AG20443 (cell line): ENCODE results near the gene LINC00632.

Experiments used
- DNase-seq: peaks from one replicate; pipeline ENCODE4 v3.0.0; 2012; ENCODE audit warnings: low spot score, mixed read lengths

Gene LINC00632

GRCh38 chrX:140765043-140765784, 55.7 kb downstream of the LINC00632 start:
- peak; percentile 10 for DNase-seq

DNA sequence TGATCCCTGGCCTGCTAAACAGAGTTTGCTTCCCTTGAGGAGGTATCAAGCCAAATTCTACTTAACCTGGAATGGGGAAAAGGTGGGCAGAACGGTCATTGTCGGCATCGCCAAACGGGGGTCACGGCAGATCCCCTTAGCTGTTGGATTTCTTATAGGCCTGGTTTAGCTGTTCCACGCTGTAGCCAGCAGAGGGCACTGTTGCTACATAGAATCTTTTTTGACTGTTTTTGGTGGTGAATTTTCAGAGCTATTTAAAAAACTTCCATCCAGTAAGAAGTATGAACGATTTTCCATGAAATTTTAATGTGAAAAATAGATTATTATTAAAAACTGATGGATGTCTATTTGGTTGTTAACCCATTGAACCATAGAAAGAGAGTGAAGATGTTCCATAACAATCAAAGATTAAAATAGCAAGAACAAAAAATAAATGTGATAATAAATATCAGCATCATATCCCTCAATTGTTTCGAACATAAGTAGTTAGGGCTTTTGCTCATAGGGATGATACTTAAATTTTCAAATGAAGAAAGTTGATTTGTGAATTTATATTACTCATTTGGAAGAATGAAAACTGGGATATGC, 56.6 kb downstream of the LINC00632 start:
- peak; percentile 21 for DNase-seq

DNA sequence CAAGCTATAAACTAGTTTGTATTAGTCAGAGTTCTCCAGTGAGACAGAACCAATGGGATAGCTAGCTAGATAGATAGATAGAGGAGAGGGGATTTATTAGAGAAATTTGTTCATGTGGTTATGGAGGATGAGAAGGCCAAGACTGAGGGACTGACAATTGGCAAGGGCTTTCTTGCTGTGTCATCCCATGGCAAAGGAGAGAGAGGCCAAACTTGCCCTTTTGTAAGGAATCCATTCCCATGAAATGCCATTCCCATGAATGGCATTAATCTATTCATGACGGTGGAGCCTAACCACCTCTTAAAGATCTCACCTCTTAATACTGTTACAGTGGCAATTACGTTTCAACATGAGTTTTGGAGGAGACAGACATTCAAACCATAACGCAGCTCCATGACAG, 58.1 kb downstream of the LINC00632 start:
- no peak for DNase-seq

- DNase-seq, result no peak
Observed at GRCh38 chrX:140775211-140775610, 65.7 kb downstream of the LINC00632 start.

GRCh38 chrX:140776320-140776719, 66.8 kb downstream of the LINC00632 start:
- DNase-seq, result no peak

DNA sequence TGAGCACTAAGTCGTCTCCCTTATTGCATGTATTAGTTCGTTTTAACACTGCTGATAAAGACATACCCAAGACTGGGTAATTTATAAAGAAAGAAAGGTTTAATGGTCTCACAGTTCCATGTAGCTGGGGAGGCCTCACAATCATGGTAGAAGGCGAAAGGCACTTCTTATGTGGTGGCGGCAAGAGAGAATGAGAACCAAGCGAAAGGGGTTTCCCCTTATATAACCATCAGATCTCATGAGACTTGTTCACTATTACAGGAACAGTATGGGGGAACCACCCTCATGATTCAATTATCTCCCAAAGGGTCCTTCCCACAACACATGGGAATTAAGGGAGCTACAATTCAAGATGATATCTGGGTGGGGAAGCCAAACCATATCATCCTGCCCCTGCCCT, 85.1 kb downstream of the LINC00632 start:
- DNase-seq, result no peak

DNA sequence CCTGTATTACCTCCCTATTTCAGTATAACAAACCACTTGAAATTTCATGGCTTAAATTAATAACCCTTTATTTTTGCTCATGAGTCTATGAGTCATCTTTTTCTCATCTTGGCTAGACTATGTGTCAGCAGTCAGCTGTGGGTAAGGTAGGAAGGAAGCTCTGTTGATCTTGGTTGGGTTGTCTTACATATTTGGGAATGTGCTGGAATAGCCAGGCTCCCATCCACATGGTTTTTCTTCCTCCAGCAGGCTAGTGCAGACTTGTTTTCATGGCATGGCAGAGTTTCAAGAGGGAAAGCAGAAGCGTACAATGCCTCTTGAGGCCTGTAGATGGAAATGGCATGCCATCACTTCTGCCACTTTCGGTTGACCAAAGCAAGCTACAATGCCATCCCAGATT, 89.7 kb downstream of the LINC00632 start:
- DNase-seq, result no peak

GRCh38 chrX:140804292-140804691, 94.7 kb downstream of the LINC00632 start:
- DNase-seq, result peak; percentile 5

DNA sequence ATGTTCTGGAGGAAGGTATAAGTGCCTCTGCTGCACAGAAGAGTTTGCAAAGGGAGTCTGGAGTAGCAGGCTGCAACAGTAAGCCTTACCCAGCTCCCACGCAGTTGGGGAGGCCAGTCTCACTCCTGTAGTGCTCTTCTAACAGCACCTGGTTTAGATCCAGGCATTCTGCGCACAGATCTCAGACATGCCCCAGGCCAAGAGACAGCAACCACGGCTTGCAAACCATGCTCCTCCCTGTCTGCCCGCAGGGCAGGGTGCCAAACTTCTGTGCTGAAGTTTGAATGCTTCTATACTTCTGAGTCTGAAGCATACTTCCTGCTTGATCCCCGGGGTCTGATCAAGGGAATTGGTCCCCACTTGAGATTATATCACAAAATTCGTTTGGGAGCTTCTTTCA, 106.3 kb downstream of the LINC00632 start:
- peak; percentile 64 for DNase-seq

DNA sequence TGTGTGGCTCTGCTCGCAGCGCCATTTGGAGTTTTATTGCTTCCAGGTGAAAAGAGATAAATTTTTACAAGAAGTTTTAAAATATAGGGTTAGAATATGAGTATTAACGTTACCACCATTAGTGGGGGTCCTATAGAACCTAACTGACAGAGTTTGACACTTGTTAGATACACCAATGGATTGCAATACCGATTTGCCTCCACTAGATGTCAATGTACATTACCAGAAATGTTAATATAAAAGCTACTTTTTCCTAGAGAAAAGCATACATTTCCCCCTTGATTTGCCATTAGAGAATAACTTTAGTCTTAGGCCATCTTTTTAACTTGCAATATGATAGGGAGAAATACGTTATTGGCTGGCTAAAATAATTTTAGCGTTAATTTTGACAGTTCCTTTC, 108.4 kb downstream of the LINC00632 start:
- peak; percentile 14 for DNase-seq

DNA sequence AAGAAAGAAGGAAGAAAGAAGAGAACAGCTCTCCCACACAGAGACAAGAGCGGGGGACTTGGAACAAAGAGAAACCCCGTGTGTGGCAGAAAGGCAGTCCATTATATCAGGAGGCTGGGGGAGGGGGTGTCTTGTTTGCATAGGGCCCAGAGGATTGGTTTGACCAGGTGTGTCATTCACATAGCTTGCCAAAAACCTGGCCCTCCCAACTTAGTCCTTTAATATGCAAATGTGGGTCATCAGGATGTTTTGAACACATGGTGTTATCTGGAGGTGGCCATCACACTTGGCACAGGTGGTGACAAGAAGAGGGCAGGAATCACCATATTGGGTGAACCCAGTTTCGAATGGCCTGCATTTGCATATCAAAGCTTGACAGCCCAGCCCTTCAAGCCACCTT, 111.7 kb downstream of the LINC00632 start:
- DNase-seq, result no peak

DNA sequence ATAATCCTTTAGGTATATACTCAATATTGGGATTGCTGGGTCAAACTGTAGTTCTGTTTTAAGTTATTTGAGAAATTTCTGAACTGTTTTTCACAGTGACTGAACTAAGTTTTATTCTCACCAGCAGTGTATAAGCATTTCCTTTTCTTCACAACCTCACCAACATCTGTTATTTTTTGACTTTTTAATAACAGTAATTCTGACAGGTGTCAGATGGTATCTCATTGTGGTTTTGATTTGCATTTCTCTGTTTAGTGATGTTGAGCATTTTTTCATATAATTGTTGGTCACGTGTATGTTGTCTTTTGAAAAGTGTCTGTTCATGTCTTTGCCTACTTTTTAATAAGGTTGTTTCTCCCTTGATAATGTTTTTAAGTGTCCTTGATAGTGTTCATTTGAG, 112.6 kb downstream of the LINC00632 start:
- DNase-seq, result no peak

GRCh38 chrX:140822861-140823260, 113.3 kb downstream of the LINC00632 start:
- no peak for DNase-seq

GRCh38 chrX:140836874-140837273, 127.3 kb downstream of the LINC00632 start:
- DNase-seq, result no peak
